Right lobe of liver (tissue), 4 donors: Measurements from ENCODE around the gene GATA5.

ENCODE experiments used
- POLR2A ChIP-seq: fragments of 450-650 bp; IDR thresholded peaks from one replicate; pipeline ENCODE4 v1.6.1; 2017; ENCODE audit warnings: antibody characterized with exemption, mild to moderate bottlenecking
- TF ChIP-seq, protein P1 (sequence below), 4 donors: fragments of 200-600 bp in 3 of 4; fragments of 450-650 bp in 1 of 4; IDR thresholded peaks; one replicate each; pipeline versions ENCODE4 v1.5.1 to v1.8.0; 2016 to 2022; ENCODE audit warnings: antibody characterized with exemption in 4 of 4, mild to moderate bottlenecking in 2 of 4
- donor health status: DM: no; HTN: no; CAD: no.
- donor health status: DM: no; HTN: no; CAD: no.
- donor health status: DM: no; HTN: yes; CAD: no.

DNA sequence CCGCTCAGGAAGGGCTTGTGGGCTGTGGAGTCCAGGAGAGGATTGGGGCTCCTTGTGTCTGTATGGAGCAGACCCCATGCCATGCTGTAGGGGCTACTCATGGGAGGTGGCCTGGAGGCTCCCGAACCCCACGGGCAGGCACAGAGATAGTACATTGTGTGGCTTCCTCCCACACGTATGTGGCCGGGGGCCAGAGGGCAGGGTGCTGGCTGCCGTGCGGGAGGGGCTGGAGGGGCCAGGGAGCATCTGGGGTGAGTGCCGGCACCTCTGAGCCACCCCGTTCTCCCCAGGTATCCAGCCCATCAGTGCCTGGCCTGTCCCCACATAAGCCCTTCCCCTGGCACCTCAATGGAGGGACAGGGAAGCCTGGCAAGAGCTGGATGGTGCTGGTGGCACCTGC is 56.0 kb downstream of the GATA5 start:
- TF ChIP-seq POLR2A, result no peak
- TF ChIP-seq, protein P1, sequence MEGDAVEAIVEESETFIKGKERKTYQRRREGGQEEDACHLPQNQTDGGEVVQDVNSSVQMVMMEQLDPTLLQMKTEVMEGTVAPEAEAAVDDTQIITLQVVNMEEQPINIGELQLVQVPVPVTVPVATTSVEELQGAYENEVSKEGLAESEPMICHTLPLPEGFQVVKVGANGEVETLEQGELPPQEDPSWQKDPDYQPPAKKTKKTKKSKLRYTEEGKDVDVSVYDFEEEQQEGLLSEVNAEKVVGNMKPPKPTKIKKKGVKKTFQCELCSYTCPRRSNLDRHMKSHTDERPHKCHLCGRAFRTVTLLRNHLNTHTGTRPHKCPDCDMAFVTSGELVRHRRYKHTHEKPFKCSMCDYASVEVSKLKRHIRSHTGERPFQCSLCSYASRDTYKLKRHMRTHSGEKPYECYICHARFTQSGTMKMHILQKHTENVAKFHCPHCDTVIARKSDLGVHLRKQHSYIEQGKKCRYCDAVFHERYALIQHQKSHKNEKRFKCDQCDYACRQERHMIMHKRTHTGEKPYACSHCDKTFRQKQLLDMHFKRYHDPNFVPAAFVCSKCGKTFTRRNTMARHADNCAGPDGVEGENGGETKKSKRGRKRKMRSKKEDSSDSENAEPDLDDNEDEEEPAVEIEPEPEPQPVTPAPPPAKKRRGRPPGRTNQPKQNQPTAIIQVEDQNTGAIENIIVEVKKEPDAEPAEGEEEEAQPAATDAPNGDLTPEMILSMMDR (IDR thresholded peaks at IDR 0.05), result no peak
